ENCODE results near the gene DNAI2. TPM values are rescaled to one million over a fixed set of nuclear protein-coding genes. Genes with fewer than 3 reads are reported as not detected.

DNAI2 gene
- total and polyA plus RNA-seq, 9 of the 15 experiments (the other 6 are each of a cell fraction or from before 2014, with no cell fraction given), result not detected

GRCh38 chr17:74332763-74333283 lies 58.8 kb downstream of the DNAI2 start (continued):
- TF ChIP-seq MYC (IDR thresholded peaks at IDR 0.05; ENCODE audit: low read depth, low read length) (no peak), MYC (CRISPR knock-in tag; IDR thresholded peaks at IDR 0.05; ENCODE audit: borderline replicate concordance, low read depth) (no peak), ZNF197 (CRISPR knock-in tag; IDR thresholded peaks at IDR 0.05; ENCODE audit: low read depth) (no peak), ILK (tag; IDR thresholded peaks at IDR 0.05; ENCODE audit: borderline replicate concordance, low read depth) (no peak), ZBTB43 (CRISPR knock-in tag; IDR thresholded peaks at IDR 0.05) (no peak), HOXB6 (CRISPR knock-in tag; IDR thresholded peaks at IDR 0.05; ENCODE audit: borderline replicate concordance) (no peak), CUX1 (CRISPR knock-in tag; IDR thresholded peaks at IDR 0.05) (peak; percentile 77), PRPF4 (IDR thresholded peaks at IDR 0.05; ENCODE audit: insufficient read depth, low read depth, low read length, poor library complexity, severe bottlenecking) (no peak), HDAC8 (tag; IDR thresholded peaks at IDR 0.05) (no peak), ZNF134 (CRISPR knock-in tag; conservative IDR thresholded peaks at IDR 0.05) (0 out of 2 replicates have a peak, but pooled peaks have one; percentile 41), TBP (optimal IDR thresholded peaks at IDR 0.05; ENCODE audit: low read depth, low read length) (no peak), GTF3C2 (IDR thresholded peaks at IDR 0.05; ENCODE audit: borderline replicate concordance, extremely low read depth, insufficient read length) (no peak), KLF6 (CRISPR knock-in tag; IDR thresholded peaks at IDR 0.05; ENCODE audit: borderline replicate concordance) (no peak), SNAPC5 (CRISPR knock-in tag; IDR thresholded peaks at IDR 0.05) (no peak), WHSC1 (IDR thresholded peaks at IDR 0.05; ENCODE audit: low read length) (no peak), EP300 (IDR thresholded peaks at IDR 0.05; ENCODE audit: low read length) (peak; percentile 74), ZNF23 (CRISPR knock-in tag; IDR thresholded peaks at IDR 0.05) (no peak), PCBP1 (IDR thresholded peaks at IDR 0.05; ENCODE audit: low read depth, low read length, poor library complexity, severe bottlenecking) (no peak), ELF1 (tag; IDR thresholded peaks at IDR 0.05) (no peak)

All from K562 (cell line).